K562 (cell line): ENCODE results near the gene SLC7A5. TPM values are rescaled to one million over a fixed set of nuclear protein-coding genes. Genes with fewer than 3 reads are reported as not detected.

Experiments used
- ATAC-seq: fragments of 200-7000 bp; cut with Tn5 transposase; 3 replicates; pipeline ENCODE4 v1.9.1; 2020; ENCODE audit warnings: moderate library complexity
- BruUV-seq: library from RNA; stranded (reverse); fragments of 400-500 nt; replicated peaks from 2 replicates; lab custom pipeline; 2021; lab: Mats Ljungman, UMichigan
- CTCF ChIA-PET: fragments of 300-600 bp; formaldehyde crosslinking; extraction: SDS; loops from one replicate; lab custom pipeline; 2021; ENCODE audit warnings: low intra/inter-chr PET ratio; lab: Yijun Ruan, JAX
- POLR2A ChIA-PET: fragments of 300-600, 350-650 bp; sonication (Branson Sonifier 250); formaldehyde crosslinking; extraction: SDS; loops from one replicate; lab custom pipeline; 2021; ENCODE audit warnings: antibody characterized with exemption, inconsistent platforms; lab: Yijun Ruan, JAX
- DNase-seq, 4 experiments: peaks; one replicate each; pipeline versions ENCODE4 v3.0.0 to v3.0.0-alpha.2; 2011 to 2018; ENCODE audit warnings: low spot score in 3 of 4, mixed read lengths in 3 of 4; ENCODE audit errors: extremely low read depth in 1 of 4
- FAIRE-seq: peaks from 2 replicates; lab custom pipeline; 2011; peaks lifted over from hg19 to GRCh38; lab: Jason Lieb, UNC
- H2AFZ ChIP-seq: 2 replicates; pipeline ENCODE4 v1.6.0; 2011; ENCODE audit warnings: low read depth, low read length, control low read depth, inconsistent platforms
- H3K27ac ChIP-seq: fragments of 200-600 bp; 3 replicates; pipeline ENCODE4 v1.8.0; 2011; ENCODE audit warnings: low read depth, mild to moderate bottlenecking, control low read depth, inconsistent platforms, low read length, moderate library complexity, mixed read lengths; ENCODE audit errors: extremely low read depth
- H3K27me3 ChIP-seq, 2 experiments: fragments of 300-600 bp in 1 of 2; 2 replicates in 1 of 2; 3 replicates in 1 of 2; pipeline versions ENCODE4 v1.6.0 to v1.8.0; 2011; ENCODE audit warnings: inconsistent platforms in 2 of 2, low read length in 2 of 2, mild to moderate bottlenecking in 1 of 2, mixed read lengths in 1 of 2, moderate library complexity in 1 of 2; ENCODE audit not compliant: control insufficient read depth in 2 of 2, insufficient read depth in 2 of 2
- H3K36me3 ChIP-seq: fragments of 300-600 bp; 3 replicates; pipeline ENCODE4 v1.8.0; 2011; ENCODE audit warnings: mild to moderate bottlenecking, low read length, inconsistent platforms; ENCODE audit not compliant: control insufficient read depth, insufficient read depth
- H3K4me1 ChIP-seq, 2 experiments: fragments of 200-600 bp in 1 of 2; replicated peaks in 1 of 2; 2 replicates in 1 of 2; 3 replicates in 1 of 2; pipeline versions ENCODE4 v1.5.1 to v1.8.0; 2011; ENCODE audit warnings: inconsistent platforms in 2 of 2, low read length in 2 of 2, mild to moderate bottlenecking in 1 of 2, mixed read lengths in 1 of 2, moderate library complexity in 1 of 2; ENCODE audit not compliant: control insufficient read depth in 2 of 2, insufficient read depth in 2 of 2
- H3K4me2 ChIP-seq: 2 replicates; pipeline ENCODE4 v1.6.1; 2011; ENCODE audit warnings: low read length, control low read depth, inconsistent platforms, mixed read lengths; ENCODE audit not compliant: insufficient read depth
- H3K4me3 ChIP-seq: fragments of 200-600 bp; sonication (generic), shearing (Covaris generic); 2 replicates; pipeline ENCODE4 v1.5.1; 2016; ENCODE audit warnings: control low read depth, inconsistent platforms
- H3K79me2 ChIP-seq: fragments of 200-600 bp; 3 replicates; pipeline ENCODE4 v1.8.0; 2011; ENCODE audit warnings: low read length, inconsistent platforms; ENCODE audit not compliant: control insufficient read depth, insufficient read depth
- H3K9ac ChIP-seq, 2 experiments: 2 replicates each; pipeline versions ENCODE4 v1.6.0 to v1.6.1; 2011; ENCODE audit warnings: low read depth in 2 of 2, low read length in 2 of 2, control low read depth in 1 of 2, inconsistent platforms in 1 of 2, mild to moderate bottlenecking in 1 of 2, mixed read lengths in 1 of 2; ENCODE audit not compliant: insufficient read depth in 1 of 2
- H3K9me1 ChIP-seq: one replicate; pipeline ENCODE4 v1.6.0; 2011; ENCODE audit warnings: inconsistent platforms, mild to moderate bottlenecking, low read length, moderate library complexity; ENCODE audit not compliant: control insufficient read depth, insufficient read depth
- H3K9me3 ChIP-seq: replicated peaks from 2 replicates; pipeline ENCODE4 v1.5.1; 2011; ENCODE audit warnings: low read depth, low read length, inconsistent platforms; ENCODE audit not compliant: control insufficient read depth, insufficient read depth
- H4K20me1 ChIP-seq: replicated peaks from 2 replicates; pipeline ENCODE4 v1.6.1; 2011; ENCODE audit warnings: low read length, inconsistent platforms, mixed read lengths; ENCODE audit not compliant: control insufficient read depth, insufficient read depth
- CTCFL ChIP-seq: IDR thresholded peaks from 2 replicates; pipeline ENCODE4 v1.6.1; 2011; ENCODE audit warnings: borderline replicate concordance, low read depth, mild to moderate bottlenecking, moderate library complexity, low read length; ENCODE audit not compliant: insufficient read depth, poor library complexity, severe bottlenecking
- MTF1 ChIP-seq: fragments of 250-450 bp; sonication (Bioruptor Pico); IDR thresholded peaks from 2 replicates; pipeline ENCODE4 v1.9.0; 2021; ENCODE audit warnings: moderate library complexity, mild to moderate bottlenecking, inconsistent platforms, borderline replicate concordance
- NFIC ChIP-seq: fragments of 450-650 bp; IDR thresholded peaks from 2 replicates; pipeline ENCODE4 v1.6.1; 2017; ENCODE audit warnings: mild to moderate bottlenecking, inconsistent platforms
- NR4A1 ChIP-seq, 2 experiments: fragments of 250-450 bp in 1 of 2; fragments of 450-650 bp in 1 of 2; sonication (Bioruptor Pico) in 1 of 2; IDR thresholded peaks; 2 replicates each; pipeline versions ENCODE4 v1.4.0 to v1.6.1; 2016 to 2020; ENCODE audit warnings: mild to moderate bottlenecking in 2 of 2, missing compliant biosample characterization in 1 of 2, missing genetic modification characterization in 1 of 2, moderate library complexity in 1 of 2
- POLR2B ChIP-seq: fragments of 450-650 bp; IDR thresholded peaks from 2 replicates; pipeline ENCODE4 v1.6.1; 2018; ENCODE audit warnings: low read depth; ENCODE audit not compliant: partially characterized antibody
- RFX5 ChIP-seq: IDR thresholded peaks from 2 replicates; pipeline ENCODE4 v1.6.1; 2011; ENCODE audit warnings: low read depth, mild to moderate bottlenecking, improper control_type of control experiment, low read length
- SP2 ChIP-seq: IDR thresholded peaks from 2 replicates; pipeline ENCODE4 v1.6.1; 2011; ENCODE audit warnings: mild to moderate bottlenecking, low read depth, low read length, moderate library complexity; ENCODE audit not compliant: poor library complexity, severe bottlenecking; ENCODE audit errors: extremely low read depth
- ZBTB11 ChIP-seq, 3 experiments: fragments of 200-800 bp in 1 of 3; fragments of 250-450 bp in 1 of 3; fragments of 450-650 bp in 1 of 3; sonication (Bioruptor Pico) in 1 of 3; sonication (Bioruptor generic) in 1 of 3; formaldehyde crosslinking in 1 of 3; IDR thresholded peaks; 2 replicates each; pipeline versions ENCODE4 v1.6.1 to v1.8.0; 2016 to 2022; ENCODE audit warnings: mild to moderate bottlenecking in 2 of 3, missing genetic modification characterization in 2 of 3, missing compliant biosample characterization in 1 of 3, moderate library complexity in 1 of 3
- ZNF146 ChIP-seq: IDR thresholded peaks from one replicate; pipeline ENCODE4 v1.6.1; 2018; ENCODE audit warnings: missing compliant biosample characterization; ENCODE audit not compliant: unreplicated experiment
- ZNF583 ChIP-seq: fragments of 250-450 bp; sonication (Bioruptor Pico); IDR thresholded peaks from 2 replicates; pipeline ENCODE4 v1.4.0; 2020
- WGBS: fragments of 100-300 bp; shearing (Covaris generic); methylation state at CpG from one replicate; pipeline ENCODE4 v1.1.6; 2016; ENCODE audit warnings: low coverage, mixed read lengths; ENCODE audit not compliant: insufficient coverage; ENCODE audit errors: missing lambda C conversion rate; 5-methylcytosine and 5-hydroxymethylcytosine counted together
- in situ Hi-C: fragments of 300-500 bp; cut with MboI; formaldehyde crosslinking; loops from 4 replicates; pipeline ENCODE4 v1.15.0; 2018; ENCODE audit warnings: inconsistent platforms, mixed read lengths
- intact Hi-C: fragments of 100-400 bp; cut with micrococcal nuclease; formaldehyde crosslinking; loops from 2 replicates; pipeline ENCODE4 v1.14.2; 2022
- polyA plus RNA-seq, 8 experiments: library from polyadenylated mRNA; depleted of rRNA in 4 of 8; stranded (reverse) in 5 of 8; unstranded in 3 of 8; fragments of >200 nt; fragmentation: Nextera tagmentation in 2 of 8; fragmentation: Illumina TruSeq in 1 of 8; extraction: Ambion mirVana in 2 of 8; extraction: Trizol in 1 of 8; gene quantifications; 2 replicates each; pipeline versions ENCODE4 v1.2.1 to v1.2.3, GENCODE V29; 2011 to 2014; ENCODE audit warnings: inconsistent platforms in 1 of 8, missing spikeins in 1 of 8
- total RNA-seq, 7 experiments: library from RNA; depleted of rRNA in 6 of 7; stranded (reverse); fragments of >200 nt in 6 of 7; fragmentation: Illumina TruSeq in 2 of 7; extraction: Trizol in 2 of 7; gene quantifications; 2 replicates each; pipeline versions ENCODE4 v1.2.1 to v1.2.3, GENCODE V29; 2011 to 2021; ENCODE audit warnings: low replicate concordance in 1 of 7

Gene SLC7A5
- total and polyA plus RNA-seq, 9 of the 15 experiments (the other 6 are each of a cell fraction or from before 2014, with no cell fraction given), result 1.9 to 220 (median 18.6) TPM

- CTCF ChIA-PET, result interaction anchor here (0.7 kb wide), 1 partner anchor 22 kb away, joined by 3 read pairs; no protein-coding TSS in a partner anchor
- Histone ChIP-seq H3K27ac (peak overlapping the region; percentile 98), H3K36me3 (peaks cover 85% of the 10 kb centered on the region), H3K4me1 (peaks cover 56 to 85% of the 10 kb centered on the region in 2 experiments), H3K79me2 (peaks cover 98% of the 10 kb centered on the region), H4K20me1 (peaks cover 39% of the 10 kb centered on the region), H3K27me3 (no peaks in the 10 kb centered on the region), H3K9me3 (no peaks in the 10 kb centered on the region), H3K9ac (peak overlapping the region; percentile 97 to 98), H3K4me2 (peak overlapping the region; percentile 76), H3K4me3 (peak overlapping the region; percentile 28), H2AFZ (peak overlapping the region; percentile 72; the same call in 1 of the 2 replicates), H3K9me1 (no peaks in the 10 kb centered on the region)
- ATAC-seq (peak; percentile 73), FAIRE-seq (peak; percentile 87), DNase-seq (peak; percentile 89 to 93 (median 92))
- POLR2A ChIA-PET, result interaction anchor here (0.6 to 5.8 kb wide), 13 partner anchors 14 to 799 kb away, joined by 3 to 70 read pairs (median 3); partner anchors contain the start of gene SLC7A5
- WGBS, result 4% methylated on average over 14 of the region's 25 CpGs
- intact Hi-C loops (loop anchor here (1.0 kb wide), 1 partner anchor 74 kb away; no protein-coding TSS in a partner anchor), in situ Hi-C loops (no loop called here)
- no TSS peak for BruUV-seq
- TF ChIP-seq MTF1 (CRISPR knock-in tag) (0 out of 2 replicates have a peak, but pooled peaks have one; percentile 17), POLR2B (peak; percentile 40), ZNF583 (CRISPR knock-in tag) (peak; percentile 79), ZNF146 (no peak), NFIC (peak; percentile 4; the same call in 1 of the 2 replicates), NR4A1 (CRISPR knock-in tag; IDR thresholded peaks at IDR 0.05) (peak; percentile 15; the same call in 1 of the 2 replicates), NR4A1 (tag; IDR thresholded peaks at IDR 0.05) (peak; percentile 71), ZBTB11 (CRISPR knock-in tag; IDR thresholded peaks at IDR 0.05) (no peak), SP2 (no peak), CTCFL (no peak), RFX5 (no peak)
Observed at GRCh38 chr16:87853411-87854052, 15.8 kb downstream of the SLC7A5 start.
